AML-193 (cell line): ENCODE results near the gene RHOV.

Experiments used
- DNase-seq, 2 experiments: peaks; one replicate each; lab custom pipeline; 2025; lab: John Stamatoyannopoulos, UW

RHOV gene

DNA sequence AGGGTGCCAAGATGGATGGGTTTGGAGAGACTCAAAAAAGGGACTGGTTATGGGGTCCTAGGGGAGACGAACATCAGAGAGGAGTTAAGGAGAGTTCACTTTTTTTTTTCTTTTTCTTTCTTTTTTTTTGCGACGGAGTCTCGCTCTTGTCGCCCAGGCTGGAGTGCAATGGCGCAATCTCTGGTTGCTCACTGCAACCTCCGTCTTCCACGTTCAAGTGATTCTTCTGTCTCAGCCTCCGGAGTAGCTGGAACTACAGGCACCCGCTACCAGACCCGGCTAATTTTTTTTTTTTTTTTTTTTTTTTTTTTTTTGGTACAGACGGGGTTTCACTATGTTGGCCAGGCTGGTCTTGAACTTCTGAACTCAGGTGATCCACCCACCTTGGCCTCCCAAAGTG is 29.0 kb downstream of the RHOV start:
- peak; percentile 50 to 51 for DNase-seq

DNA sequence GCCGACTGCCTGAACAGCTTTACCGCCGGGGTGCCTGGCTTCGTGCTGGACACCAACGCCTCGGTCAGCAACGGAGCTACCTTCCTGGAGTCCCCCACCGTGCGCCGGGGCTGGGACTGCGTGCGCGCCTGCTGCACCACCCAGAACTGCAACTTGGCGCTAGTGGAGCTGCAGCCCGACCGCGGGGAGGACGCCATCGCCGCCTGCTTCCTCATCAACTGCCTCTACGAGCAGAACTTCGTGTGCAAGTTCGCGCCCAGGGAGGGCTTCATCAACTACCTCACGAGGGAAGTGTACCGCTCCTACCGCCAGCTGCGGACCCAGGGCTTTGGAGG is 29.4 kb downstream of the RHOV start:
- DNase-seq, result peak; percentile 32 to 50

DNA sequence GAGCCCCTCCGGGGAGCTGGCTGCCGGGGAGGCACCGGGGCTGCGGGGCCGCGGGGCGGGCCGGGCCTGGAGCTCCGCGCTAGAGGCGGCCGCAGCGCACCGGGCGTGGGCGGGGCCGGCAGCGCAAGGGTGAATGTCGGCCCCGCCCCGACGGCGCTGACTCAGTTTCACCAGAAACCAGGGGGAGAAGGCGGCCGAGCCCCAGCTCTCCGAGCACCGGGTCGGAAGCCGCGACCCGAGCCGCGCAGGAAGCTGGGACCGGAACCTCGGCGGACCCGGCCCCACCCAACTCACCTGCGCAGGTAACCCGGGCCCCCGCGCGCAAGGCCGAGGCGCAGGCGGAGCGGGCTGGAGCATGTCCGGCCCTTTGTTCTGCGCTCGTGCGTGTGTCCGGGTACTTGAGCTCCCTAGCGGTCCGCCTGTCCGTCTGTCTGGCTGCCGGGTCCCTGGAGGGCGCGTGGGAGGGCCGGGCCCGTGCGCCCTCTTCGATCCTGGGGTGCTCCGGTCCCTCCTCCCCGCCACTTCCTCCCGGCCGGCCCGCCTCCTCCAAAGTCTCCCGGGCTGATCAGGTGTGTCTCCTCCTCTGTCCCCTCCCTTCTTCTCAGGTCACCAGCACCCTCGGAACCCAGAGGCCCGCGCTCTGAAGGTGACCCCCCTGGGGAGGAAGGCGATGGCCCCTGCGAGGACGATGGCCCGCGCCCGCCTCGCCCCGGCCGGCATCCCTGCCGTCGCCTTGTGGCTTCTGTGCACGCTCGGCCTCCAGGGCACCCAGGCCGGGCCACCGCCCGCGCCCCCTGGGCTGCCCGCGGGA is 29.9 kb downstream of the RHOV start, which contains the start of gene SPINT1:
SPINT1 (plus strand) TSS at position 164 of the 811 bp plus-strand sequence; CDS start at position 671, 507 bp downstream.
- DNase-seq, result no peak

DNA sequence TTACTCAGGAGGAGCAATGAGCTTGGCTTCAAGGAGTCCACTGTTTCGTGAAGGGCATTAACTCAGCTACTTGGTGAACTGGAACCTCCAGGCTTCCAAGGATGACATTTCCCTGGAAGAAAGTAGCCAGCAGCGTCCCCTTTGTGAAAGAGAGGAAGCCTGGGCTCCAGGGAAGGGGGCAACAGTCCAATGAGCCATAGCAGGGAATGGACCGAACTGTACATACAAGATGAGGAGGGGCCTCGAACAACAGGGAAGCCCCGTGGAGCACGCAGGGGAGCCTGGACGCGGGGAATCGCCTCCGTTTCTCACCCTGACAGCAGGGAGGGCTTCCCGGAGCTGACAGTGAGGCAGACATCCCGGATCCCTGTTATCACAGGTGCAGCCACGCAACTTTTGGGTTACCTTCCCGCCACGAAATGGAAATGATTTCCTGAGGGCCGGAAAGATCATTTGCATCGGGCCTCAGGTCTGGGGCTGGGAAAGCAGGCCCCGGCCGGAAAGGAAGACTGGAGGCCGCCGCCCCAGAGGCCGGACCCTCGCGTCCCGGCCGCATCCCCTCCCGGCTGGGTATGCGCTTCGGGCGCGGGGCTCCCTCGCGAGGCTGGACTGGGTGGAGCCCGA is 30.7 kb downstream of the RHOV start:
- no peak for DNase-seq

DNA sequence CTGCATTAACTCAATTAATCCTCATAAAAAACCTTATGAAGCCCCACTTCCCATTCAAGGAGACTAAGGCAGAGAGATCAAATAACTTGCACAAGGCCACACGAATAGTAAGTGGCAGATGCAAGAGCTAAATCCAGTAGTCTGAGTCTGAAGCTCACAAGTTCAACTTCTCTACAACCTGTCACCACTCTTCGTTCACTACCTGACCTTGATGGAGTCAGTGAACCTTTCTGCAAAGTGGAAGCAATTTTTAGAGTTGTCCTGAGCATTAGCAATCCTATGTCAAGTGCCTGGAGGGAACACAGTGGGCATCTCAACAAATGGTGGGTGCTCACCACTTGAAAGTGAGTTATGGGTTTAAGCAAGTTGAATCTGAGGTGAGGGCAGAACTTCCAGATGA is 32.3 kb downstream of the RHOV start:
- DNase-seq, result no peak

DNA sequence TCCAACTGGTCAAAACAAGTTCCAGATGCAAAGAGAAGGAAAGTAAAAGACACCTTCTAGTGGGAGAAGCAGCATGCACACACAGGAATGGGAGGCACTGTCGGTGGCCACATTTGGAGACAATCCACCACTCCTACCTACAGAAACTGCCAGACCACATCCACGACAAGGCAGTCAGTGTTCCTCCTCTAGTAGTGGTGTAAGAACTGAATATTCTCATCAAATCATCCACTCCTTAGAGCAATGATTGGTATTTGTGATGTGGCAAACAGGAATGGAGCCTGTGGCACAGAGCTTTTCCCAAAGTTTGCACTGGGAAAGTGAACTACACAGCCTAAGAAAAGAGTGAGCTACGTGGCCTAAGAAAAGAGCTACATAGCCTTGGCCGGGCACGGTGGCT is 35.3 kb downstream of the RHOV start:
- no peak for DNase-seq

DNA sequence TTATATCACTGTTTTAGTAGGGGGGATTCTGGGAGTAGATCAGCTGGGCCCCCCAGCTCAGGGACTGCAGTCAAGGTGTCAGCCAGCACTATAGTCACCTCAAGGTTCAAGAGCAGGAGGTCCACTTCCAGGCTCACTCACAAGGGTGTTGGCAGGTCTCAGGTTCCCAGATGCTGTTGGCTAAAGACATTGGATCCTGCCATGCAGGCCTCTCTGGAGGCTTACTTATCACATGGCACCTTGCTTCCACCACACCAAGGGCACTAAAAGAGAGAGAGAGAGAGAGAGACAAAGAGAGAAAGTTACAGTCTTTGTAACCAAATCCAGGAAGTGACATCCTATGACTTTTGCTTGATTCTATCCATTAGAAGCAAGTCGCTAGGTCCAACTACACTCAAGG is 38.0 kb downstream of the RHOV start:
- DNase-seq, result no peak

DNA sequence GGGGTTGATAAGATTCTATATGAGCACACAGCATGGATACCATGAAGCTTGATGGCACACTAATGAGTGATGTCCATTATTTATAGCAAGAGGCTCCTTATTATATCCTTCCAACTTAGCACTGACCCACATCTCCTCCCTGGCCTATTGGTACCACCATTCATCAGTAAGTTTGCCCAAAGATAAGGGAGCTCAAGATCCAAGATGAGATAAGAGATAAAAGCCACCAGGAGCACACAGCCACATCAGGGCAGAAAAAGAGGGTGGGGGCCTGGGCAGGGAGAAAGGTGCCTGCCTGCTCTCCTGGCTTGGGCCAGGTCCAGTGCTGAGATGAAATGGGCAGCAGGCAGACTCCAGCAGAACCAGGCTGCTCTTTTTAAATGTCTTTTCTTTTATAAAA is 41.1 kb downstream of the RHOV start:
- DNase-seq, result no peak

DNA sequence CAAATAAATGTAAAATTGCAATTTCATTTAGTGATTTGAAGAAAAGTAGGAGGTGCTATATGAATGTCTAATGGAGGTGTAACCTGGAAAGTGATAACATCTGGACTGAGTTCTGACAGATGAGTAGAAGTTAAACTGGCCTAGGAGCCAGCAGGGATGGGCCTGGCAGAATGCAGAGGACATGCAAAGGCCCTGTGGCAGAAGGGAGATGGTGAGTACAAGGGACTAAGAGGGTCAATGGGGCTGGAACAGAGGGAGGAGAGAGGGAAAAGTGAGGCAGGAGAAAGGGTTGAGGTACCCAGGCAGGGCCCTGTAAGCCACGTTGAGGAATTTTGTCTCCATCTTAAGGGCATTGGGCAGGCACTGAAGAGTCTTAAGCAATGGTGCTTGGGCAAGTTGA is 42.2 kb downstream of the RHOV start:
- no peak for DNase-seq

DNA sequence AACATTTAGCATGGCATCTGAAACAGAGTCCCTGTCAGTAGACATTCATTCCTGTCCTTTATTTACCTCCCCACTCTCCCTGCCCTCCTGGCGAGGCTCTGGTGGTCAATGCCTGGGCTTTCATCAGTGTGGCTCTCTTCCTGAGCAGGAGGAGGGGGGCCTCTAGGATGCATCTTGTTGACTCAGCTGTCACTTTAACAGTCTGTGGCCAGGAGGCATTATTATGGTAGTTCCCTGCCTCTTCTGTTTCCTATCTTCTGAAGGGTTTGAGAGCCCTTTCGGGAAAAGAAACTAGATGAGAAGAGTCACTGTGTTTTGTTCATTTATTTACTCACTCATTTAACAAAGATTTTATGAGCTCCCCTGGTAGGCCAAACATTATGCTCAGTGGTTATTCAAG is 43.1 kb downstream of the RHOV start:
- DNase-seq, result no peak

DNA sequence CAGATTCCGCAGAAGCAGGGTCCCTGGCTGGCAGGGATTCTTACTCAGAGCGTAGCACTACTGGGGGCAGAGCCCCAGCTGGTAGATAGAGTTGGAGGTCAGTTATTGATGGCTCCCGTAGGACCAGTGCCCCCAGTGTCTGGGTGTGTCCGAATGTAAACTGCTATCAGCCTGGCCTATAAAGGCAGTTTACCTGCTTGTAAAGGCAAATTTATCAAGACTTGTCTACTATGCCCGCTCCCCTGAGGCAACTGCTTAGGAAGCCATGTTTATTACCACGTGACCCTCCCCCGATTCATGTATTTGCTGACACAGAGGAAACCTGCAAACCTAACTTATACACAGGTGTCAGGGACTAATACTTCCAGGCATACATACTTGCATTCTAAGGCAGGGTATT is 44.9 kb downstream of the RHOV start:
- no peak for DNase-seq

DNA sequence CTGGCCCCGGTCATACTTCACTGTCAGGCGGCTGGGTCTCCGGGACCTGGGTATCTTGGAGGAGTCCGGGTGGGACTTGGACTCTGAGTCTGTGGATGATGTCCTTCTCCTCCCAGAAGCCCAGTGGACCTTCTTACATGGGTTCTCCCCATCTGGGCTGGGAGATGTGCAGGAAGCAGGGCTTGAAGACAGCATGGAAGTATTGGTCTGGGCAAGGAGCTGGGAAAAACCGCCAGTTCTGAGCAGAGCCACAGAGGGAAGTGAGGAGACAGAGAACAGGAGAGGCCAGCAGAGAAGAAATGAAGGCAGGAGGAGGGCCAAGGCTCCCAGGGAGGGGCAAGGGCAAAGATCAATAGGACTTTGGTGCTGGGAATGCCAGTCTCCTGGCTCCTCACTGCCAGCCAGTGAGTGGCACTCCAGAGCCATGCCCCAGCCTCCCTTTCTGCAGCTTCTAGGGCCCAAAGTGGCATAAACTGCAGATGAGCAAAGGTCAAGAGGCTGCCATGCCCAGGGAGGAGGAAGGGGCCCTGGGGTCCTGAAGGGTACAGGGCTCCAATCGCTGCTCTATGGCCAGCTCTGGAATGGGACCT is 45.5 kb downstream of the RHOV start, which contains the start of gene PPP1R14D:
PPP1R14D (minus strand) TSS at position 262 of the 590 bp plus-strand sequence; CDS start at position 195, 67 bp downstream.
- DNase-seq, result no peak

DNA sequence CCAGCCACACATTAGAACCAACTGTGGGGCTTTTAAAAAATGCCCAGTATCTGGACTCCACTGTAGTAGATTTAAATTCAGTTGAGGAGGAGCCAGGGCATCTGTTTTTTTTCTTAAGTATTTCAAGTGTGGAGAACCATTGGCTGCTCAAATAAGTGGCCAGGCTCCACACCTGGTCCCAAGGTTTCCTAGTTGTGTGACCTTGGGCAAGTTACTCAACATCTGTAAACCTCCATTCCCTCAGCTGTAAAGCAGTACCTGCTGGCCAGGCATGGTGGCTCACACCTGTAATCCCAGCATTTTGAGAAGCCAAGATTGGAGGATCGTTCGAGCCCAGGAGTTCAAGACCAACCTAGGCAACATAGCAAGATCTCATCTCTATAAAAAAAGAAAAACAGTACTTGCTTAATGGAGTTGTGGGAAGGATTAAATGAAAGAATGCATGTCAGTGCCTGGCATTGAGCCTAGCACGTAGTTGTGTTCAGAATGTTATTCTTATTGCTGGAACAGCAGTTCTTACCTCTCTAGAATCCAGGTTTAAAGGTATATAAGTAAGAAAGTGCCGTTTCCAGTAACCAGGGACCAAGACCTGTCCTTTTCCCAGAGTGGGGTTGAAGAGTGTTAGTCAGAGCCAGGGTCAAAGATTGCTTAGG is 47.5 kb downstream of the RHOV start:
- no peak for DNase-seq

DNA sequence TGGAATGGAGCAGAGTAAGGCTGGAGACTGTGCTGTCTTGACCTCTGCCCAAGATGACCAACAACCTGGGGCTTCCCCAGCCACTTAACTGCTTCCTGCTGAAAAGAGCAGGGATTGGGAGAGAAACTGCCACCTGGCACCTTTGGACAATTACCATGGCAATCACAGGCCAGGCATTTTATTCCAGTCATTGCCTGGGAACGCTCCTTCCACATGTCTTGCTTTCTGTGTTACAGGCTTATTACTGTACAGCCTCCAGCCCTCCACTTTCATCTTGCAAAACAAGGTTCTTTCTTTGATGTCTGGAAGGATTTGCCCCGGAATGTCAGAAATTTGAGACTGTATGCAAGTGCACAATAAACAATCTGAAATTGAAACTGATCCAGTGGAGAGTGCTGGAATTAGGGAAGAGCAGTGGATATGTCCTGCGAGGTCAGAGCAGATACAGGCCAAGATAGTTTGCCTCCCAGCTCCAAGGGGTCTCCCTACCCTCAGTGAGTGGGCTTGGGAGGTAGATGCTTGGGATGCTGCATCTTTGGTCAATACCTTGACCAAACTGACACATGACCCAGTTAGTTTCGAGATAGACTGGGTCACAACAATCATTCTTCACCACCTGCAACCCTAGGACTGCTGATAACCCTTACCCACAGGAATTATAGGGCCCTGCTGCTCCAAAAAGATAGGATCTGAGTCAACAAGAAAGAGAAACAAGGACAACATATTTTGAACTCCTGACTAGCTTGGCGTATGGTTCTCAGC is 48.2 kb downstream of the RHOV start:
- DNase-seq, result no peak

DNA sequence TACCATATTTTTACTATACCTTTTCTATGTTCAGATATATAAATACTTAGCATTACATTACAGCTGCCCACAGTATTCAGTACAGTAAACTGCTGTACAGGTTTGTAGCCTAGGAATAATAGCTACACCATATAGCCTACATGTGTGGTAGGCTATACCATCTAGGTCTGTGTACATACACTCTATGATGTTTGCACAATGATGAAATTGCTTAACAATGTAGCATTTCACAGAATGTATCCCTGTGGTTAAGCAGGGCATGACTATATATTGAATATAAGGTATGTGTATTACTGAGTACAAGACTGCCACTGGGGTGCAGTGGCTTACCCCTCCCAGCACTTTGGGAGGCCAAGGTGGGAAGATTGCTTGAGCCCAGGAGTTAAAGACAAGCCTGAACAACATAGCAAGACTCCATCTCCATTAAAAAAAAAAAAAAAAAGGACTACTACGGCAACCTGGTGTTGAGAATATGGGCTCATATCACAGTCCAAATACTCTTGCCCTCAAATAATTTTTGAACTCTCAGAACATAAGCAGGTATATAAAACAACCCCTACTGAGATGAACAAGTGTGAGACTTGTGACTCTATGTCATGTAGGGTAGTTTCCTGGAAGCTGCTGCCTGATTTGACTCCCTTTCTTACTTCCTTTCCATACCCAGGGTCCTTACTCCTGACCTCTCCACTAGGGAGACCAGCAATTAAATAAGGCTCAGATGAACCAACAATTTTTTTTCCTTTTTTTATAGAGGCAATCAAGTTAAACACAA is 50.3 kb downstream of the RHOV start:
- DNase-seq, result peak; percentile 67 to 70
